GM10266 (cell line): ENCODE measurements around the gene CYP19A1.

Experiments used
- DNase-seq: peaks from one replicate; pipeline ENCODE4 v3.0.0; 2012; ENCODE audit errors: extremely low spot score
- TF ChIP-seq, protein P1 (sequence below): IDR thresholded peaks from 2 replicates; pipeline ENCODE4 v1.5.1; 2012; ENCODE audit warnings: mild to moderate bottlenecking, low read depth; ENCODE audit not compliant: control insufficient read depth, insufficient read depth; ENCODE audit errors: missing control alignments

Gene CYP19A1

DNA sequence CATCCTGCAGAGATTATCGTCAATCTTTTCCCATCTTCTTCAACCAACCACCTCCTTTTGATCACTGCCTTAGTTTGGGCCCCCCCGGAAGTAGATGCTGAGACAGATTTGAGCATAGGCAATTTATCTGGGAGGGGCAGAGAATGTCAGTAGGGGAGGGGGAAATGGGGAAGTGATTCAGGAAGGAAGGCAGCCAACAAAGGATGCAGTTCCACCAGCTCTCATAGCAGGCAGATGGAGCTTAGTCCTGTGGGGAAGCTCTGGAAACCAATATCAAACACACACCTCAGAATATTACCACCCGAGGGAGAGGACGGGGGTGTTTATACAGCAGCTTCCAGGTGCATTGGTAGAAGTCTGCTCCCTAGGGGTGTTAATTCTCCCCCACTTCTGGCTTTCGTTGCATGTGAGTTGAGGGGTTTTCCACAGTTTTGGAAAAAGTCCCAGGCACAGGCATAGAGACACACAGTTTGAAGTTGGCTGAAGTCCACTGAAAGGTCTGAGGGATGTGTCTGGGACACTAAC lies 152.2 kb downstream of the CYP19A1 start:
- TF ChIP-seq, protein P1, sequence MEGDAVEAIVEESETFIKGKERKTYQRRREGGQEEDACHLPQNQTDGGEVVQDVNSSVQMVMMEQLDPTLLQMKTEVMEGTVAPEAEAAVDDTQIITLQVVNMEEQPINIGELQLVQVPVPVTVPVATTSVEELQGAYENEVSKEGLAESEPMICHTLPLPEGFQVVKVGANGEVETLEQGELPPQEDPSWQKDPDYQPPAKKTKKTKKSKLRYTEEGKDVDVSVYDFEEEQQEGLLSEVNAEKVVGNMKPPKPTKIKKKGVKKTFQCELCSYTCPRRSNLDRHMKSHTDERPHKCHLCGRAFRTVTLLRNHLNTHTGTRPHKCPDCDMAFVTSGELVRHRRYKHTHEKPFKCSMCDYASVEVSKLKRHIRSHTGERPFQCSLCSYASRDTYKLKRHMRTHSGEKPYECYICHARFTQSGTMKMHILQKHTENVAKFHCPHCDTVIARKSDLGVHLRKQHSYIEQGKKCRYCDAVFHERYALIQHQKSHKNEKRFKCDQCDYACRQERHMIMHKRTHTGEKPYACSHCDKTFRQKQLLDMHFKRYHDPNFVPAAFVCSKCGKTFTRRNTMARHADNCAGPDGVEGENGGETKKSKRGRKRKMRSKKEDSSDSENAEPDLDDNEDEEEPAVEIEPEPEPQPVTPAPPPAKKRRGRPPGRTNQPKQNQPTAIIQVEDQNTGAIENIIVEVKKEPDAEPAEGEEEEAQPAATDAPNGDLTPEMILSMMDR, result no peak

DNA sequence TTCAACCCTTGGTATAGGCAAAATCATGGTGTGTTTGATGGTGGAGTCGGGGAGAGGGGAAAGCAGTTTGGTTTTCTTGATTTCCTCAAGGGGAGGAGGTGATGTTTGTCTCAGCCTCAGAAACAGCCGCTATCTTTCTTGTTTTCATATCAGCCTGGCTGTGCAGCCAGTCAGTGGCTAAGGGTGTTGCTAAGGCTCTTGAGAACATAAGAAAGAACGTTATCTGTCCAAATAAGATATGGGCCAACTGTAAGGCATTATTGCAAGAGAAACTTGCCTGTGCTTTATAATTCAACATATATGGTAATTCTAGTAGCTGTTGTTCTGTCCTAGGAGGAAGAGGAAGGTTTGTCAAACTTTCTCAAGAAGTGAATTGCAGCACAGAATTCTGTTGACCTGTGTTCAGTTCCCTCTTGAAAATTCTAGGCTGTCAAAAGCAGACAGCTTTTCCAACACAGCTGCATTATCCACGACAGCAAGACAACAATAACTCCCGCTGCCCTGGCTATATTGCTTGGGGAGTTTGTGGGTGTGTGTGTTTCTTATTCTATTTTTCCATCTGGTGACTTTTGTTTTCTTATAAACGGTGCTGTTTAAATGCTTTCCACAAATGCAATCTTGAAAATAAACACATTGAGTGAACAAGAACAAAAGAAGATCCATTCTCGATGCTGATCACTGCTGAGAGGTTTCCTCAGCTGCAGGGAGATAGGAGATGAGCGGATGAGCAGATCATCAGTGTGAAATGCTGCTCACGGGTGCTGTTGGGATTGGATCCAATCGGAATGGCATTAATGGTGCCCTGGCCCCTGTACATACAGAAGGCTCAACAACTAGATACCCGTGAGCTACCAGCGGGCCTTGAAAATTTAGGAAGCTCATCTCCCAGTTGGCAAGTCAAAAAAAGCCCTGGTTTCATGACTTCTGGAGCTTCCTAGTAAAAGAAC lies 152.9 kb downstream of the CYP19A1 start:
- TF ChIP-seq, protein P1, result no peak
- no peak for DNase-seq

More for the DNA sequence above, 152.2 kb downstream of the CYP19A1 start:
- DNase-seq, result no peak

DNA sequence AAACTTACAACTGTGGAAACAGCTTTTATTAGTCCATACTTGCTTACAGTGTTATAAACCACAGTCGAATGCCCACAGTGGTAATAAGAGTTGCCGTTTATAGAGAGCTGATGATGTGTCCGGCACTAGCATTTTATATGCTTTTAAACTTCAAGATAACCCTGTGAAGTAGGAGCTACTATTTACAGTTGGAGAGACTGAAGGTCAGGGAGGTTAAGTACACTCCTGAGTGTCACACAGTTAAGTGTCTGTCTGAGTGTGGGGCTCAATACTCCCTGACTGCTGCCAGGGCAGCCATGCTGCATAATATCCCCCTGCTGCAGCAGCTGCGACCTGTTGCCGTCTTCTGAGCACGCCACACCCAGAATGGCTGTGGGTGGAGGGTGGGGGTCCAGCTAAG lies 153.8 kb downstream of the CYP19A1 start:
- DNase-seq, result no peak

DNA sequence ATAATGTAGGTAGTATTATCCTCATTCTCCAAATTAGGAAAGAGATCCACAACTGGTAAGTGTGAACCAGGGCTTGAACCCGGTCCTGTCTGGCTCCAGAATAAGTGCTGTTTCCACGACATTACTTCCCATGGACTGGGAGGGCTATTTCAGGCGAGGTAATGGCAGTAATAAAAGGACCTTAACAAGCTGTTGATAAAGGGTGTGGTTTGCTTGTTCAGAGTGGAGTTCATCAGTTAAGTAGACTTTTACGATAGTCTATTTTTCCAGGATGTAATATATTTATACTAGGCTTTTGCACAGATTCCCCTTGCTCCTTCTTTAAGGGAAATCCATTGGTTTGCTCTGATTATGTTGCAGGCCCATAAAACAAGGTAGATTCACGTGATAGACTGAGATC lies 155.3 kb downstream of the CYP19A1 start:
- no peak for DNase-seq
- TF ChIP-seq, protein P1, result no peak

More for the DNA sequence above, 153.8 kb downstream of the CYP19A1 start:
- TF ChIP-seq, protein P1, result no peak

DNA sequence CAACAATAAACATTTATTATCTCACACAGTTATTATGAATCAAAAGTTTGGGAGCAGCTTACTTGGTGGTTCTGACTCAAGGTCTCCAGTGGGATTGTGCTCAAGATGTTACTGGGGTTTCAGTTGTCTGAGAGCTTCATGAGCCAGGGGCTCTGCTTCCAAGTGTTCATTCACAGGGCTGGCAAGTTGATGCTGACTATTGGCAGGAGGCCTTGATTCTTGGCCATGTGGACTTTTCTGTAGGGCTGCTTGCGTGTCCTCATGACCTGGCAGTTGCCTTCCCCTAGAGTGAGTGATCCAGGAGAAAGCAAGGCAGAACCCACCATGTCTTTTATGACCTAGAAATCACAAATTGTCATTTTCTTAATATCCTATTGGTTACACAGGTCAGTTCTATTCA lies 156.5 kb downstream of the CYP19A1 start:
- TF ChIP-seq, protein P1, result no peak
- no peak for DNase-seq

DNA sequence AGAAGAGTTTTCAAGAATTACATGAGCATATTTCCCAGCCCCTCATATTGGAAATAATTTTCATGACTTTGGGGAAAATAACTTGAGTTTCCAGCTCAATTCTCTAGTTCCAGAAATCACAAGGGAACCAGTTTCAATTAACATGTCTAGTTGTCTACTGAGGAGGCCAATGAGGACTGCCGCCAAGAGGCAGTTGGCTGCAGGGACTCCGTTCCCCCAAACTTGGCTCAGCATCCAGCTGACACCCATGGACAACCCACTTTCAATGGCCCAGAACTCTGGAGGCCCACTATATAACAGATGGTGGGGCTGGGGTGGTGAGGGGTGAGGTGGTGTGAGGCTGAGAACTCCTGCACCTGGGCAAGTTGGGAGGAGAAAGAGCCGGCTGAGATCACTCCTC lies 157.2 kb downstream of the CYP19A1 start:
- TF ChIP-seq, protein P1, result no peak
- no peak for DNase-seq

DNA sequence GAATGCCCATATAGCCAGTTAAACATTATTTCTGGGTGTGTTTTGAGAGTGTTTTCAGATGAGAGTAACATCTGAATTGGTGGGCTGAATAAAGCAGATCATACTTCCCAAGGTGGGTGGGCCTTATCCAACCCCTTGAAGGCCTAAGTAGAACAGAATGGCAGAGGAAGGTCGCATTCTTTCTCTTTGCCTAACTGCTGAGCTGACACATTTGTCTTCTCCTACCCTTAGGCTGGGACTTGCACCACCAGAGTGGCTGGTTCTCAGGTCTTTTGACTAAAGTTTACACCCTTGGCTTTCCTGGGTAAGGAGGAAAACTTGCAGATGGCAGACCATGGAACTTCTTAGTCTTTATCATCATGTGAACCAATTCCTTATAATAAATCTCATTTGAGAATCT lies 157.9 kb downstream of the CYP19A1 start:
- TF ChIP-seq, protein P1, result no peak
- no peak for DNase-seq
